ENCODE data around the gene OSBPL7.

OSBPL7 gene

GRCh38 chr17:47789611-47790561, 31.7 kb downstream of the OSBPL7 start (continued):
- no peak for TF ChIP-seq ZNF274 (IDR thresholded peaks at IDR 0.05; ENCODE audit: low read length)
- TF ChIP-seq ZNF274 (tag by site-specific recombination; IDR thresholded peaks at IDR 0.05; ENCODE audit: borderline replicate concordance): no peak
- no peak; the same call in 1 of the 2 replicates for TF ChIP-seq ZNF76 (tag by site-specific recombination; IDR thresholded peaks at IDR 0.05; ENCODE audit: borderline replicate concordance, low read depth)
- no peak for TF ChIP-seq ZFHX2 (tag by site-specific recombination; conservative IDR thresholded peaks at IDR 0.05)
- TF ChIP-seq ZNF19 (tag by site-specific recombination; IDR thresholded peaks at IDR 0.05; ENCODE audit: low read depth): no peak
- no peak for TF ChIP-seq BCL11B (tag by site-specific recombination; IDR thresholded peaks at IDR 0.05; ENCODE audit: low read depth)
- TF ChIP-seq ZNF280C (tag by site-specific recombination; IDR thresholded peaks at IDR 0.05): no peak
- no peak for TF ChIP-seq SCRT1 (tag by site-specific recombination; IDR thresholded peaks at IDR 0.05; ENCODE audit: borderline replicate concordance)
- no peak for TF ChIP-seq ZNF248 (tag by site-specific recombination; IDR thresholded peaks at IDR 0.05)
- no peak for TF ChIP-seq AEBP2 (tag by site-specific recombination; IDR thresholded peaks at IDR 0.05; ENCODE audit: borderline replicate concordance)
- 0 out of 2 replicates have a peak, but pooled peaks have one; percentile 32 for TF ChIP-seq ZBTB10 (tag by site-specific recombination; IDR thresholded peaks at IDR 0.05)
- 0 out of 2 replicates have a peak, but pooled peaks have one; percentile 16 for TF ChIP-seq HIC1 (tag by site-specific recombination; IDR thresholded peaks at IDR 0.05)
- TF ChIP-seq ZNF658 (tag by site-specific recombination; IDR thresholded peaks at IDR 0.05): no peak
- TF ChIP-seq ZNF473 (tag by site-specific recombination; IDR thresholded peaks at IDR 0.05): no peak
- TF ChIP-seq ZNF350 (tag by site-specific recombination; IDR thresholded peaks at IDR 0.05): no peak
- TF ChIP-seq ZNF843 (tag by site-specific recombination; IDR thresholded peaks at IDR 0.05): no peak
- TF ChIP-seq BCL11A (tag by site-specific recombination; IDR thresholded peaks at IDR 0.05; ENCODE audit: low read depth): no peak
- no peak for TF ChIP-seq ZNF114 (tag by site-specific recombination; IDR thresholded peaks at IDR 0.05)
- no peak for TF ChIP-seq KLF10 (tag by site-specific recombination; IDR thresholded peaks at IDR 0.05)
- TF ChIP-seq, protein P1, sequence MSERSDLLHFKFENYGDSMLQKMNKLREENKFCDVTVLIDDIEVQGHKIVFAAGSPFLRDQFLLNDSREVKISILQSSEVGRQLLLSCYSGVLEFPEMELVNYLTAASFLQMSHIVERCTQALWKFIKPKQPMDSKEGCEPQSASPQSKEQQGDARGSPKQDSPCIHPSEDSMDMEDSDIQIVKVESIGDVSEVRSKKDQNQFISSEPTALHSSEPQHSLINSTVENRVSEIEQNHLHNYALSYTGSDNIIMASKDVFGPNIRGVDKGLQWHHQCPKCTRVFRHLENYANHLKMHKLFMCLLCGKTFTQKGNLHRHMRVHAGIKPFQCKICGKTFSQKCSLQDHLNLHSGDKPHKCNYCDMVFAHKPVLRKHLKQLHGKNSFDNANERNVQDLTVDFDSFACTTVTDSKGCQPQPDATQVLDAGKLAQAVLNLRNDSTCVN (tag by site-specific recombination; optimal IDR thresholded peaks at IDR 0.05): peak; percentile 87
- TF ChIP-seq ZNF626 (tag by site-specific recombination; IDR thresholded peaks at IDR 0.05): no peak
- TF ChIP-seq ZNF404 (tag by site-specific recombination; IDR thresholded peaks at IDR 0.05): no peak
- TF ChIP-seq ZNF521 (tag by site-specific recombination; IDR thresholded peaks at IDR 0.05): no peak
- no peak for TF ChIP-seq ZSCAN23 (tag by site-specific recombination; IDR thresholded peaks at IDR 0.05)
- TF ChIP-seq ZBTB20 (tag by site-specific recombination; IDR thresholded peaks at IDR 0.05): peak; percentile 88
- TF ChIP-seq PBX3 (CRISPR knock-in tag; IDR thresholded peaks at IDR 0.05): no peak
- no peak for TF ChIP-seq ZNF792 (tag by site-specific recombination; IDR thresholded peaks at IDR 0.05)
- no peak for TF ChIP-seq REPIN1 (tag by site-specific recombination; IDR thresholded peaks at IDR 0.05; ENCODE audit: low read depth)
- no peak for TF ChIP-seq ZNF133 (tag by site-specific recombination; IDR thresholded peaks at IDR 0.05)

Measured in HEK293 (cell line).